Esophagus squamous epithelium (tissue), 5 donors: ENCODE data around the gene KCNQ1. TPM values are rescaled to one million over a fixed set of nuclear protein-coding genes. Genes with fewer than 3 reads are reported as not detected.

Experiments used
- DNase-seq: peaks from one replicate; lab custom pipeline; 2025; lab: John Stamatoyannopoulos, UW
- H3K27ac ChIP-seq, 4 donors: fragments of 200-600 bp; sonication (generic); one replicate each; pipeline ENCODE4 v1.5.1; 2016 to 2019; ENCODE audit warnings: mild to moderate bottlenecking in 1 of 4
- H3K27me3 ChIP-seq, 4 donors: fragments of 200-600 bp; sonication (generic); 1 replicate in 3 of 4; 2 replicates in 1 of 4; pipeline versions ENCODE4 v1.5.1 to v1.6.0; 2017 to 2021; ENCODE audit warnings: antibody characterized with exemption in 1 of 4
- H3K36me3 ChIP-seq, 3 donors: fragments of 200-600 bp; sonication (generic); one replicate each; pipeline ENCODE4 v1.5.1; 2016 to 2019
- H3K4me1 ChIP-seq, 3 donors: fragments of 200-600 bp; sonication (generic); one replicate each; pipeline ENCODE4 v1.5.1; 2017 to 2019
- H3K4me3 ChIP-seq, 4 donors: fragments of 200-600 bp; sonication (generic); 1 replicate in 3 of 4; 2 replicates in 1 of 4; pipeline ENCODE4 v1.5.1; 2016 to 2019; ENCODE audit warnings: mild to moderate bottlenecking in 2 of 4, moderate library complexity in 1 of 4
- H3K9me3 ChIP-seq, 3 donors: fragments of 200-600 bp; sonication (generic); one replicate each; pipeline ENCODE4 v1.5.1; 2016 to 2019
- CTCF ChIP-seq, 6 experiments: fragments of 450-650 bp in 4 of 6; fragments of 200-600 bp in 2 of 6; sonication (generic) in 2 of 6; IDR thresholded peaks; one replicate each; pipeline ENCODE4 v1.5.1; 2016 to 2019; ENCODE audit warnings: antibody characterized with exemption in 6 of 6, mild to moderate bottlenecking in 4 of 6, moderate library complexity in 4 of 6
- POLR2A ChIP-seq, 4 donors: fragments of 450-650 bp; IDR thresholded peaks; one replicate each; pipeline ENCODE4 v1.6.1; 2017; ENCODE audit warnings: antibody characterized with exemption in 4 of 4, mild to moderate bottlenecking in 4 of 4, moderate library complexity in 3 of 4
- WGBS, 2 donors: methylation state at CpG; one replicate each; pipeline ENCODE4 v1.1.5; 2018; 5-methylcytosine and 5-hydroxymethylcytosine counted together
- intact Hi-C: fragments of 100-400 bp; cut with DNase I; formaldehyde crosslinking; loops from one replicate; pipeline ENCODE4 v1.15.0; 2022
- total RNA-seq, 4 donors: library from RNA; depleted of rRNA; stranded (reverse); fragments of >200 nt; gene quantifications; one replicate each; pipeline ENCODE4 v1.1.0, GENCODE V29; 2016
- donor health status: DM: yes; HTN: yes; CAD: no.

Gene KCNQ1
- total RNA-seq, 4 donors from 2014 or later = 0.61 to 3.1 (median 0.72) TPM

GRCh38 chr11:2529173-2529572, 84.4 kb downstream of the KCNQ1 start:
- TF ChIP-seq CTCF (IDR thresholded peaks at IDR 0.05) = no peak
- no peak for TF ChIP-seq POLR2A (IDR thresholded peaks at IDR 0.05)
- peaks cover 0 to 19% (median 0%) of the 10 kb centered on the region in 4 donors for H3K27me3 ChIP-seq
- 78 to 90% methylated on average over 10 of the region's 10 CpGs for WGBS, 2 donors
- DNase-seq = no peak
- intact Hi-C loops = no loop called here
- H3K27ac ChIP-seq = no peak overlapping the region
- no peak overlapping the region for H3K4me3 ChIP-seq
- no peaks in the 10 kb centered on the region for H3K9me3 ChIP-seq
- H3K36me3 ChIP-seq = no peaks in the 10 kb centered on the region
- peaks cover 7 to 46% (median 10%) of the 10 kb centered on the region in 3 donors for H3K4me1 ChIP-seq

- H3K36me3 ChIP-seq = no peaks in the 10 kb centered on the region
- H3K27ac ChIP-seq = no peak overlapping the region
- no peak for DNase-seq
- no peaks in the 10 kb centered on the region for H3K9me3 ChIP-seq
- peaks cover 0 to 19% (median 0%) of the 10 kb centered on the region in 4 donors for H3K27me3 ChIP-seq
- intact Hi-C loops = loop anchor here (2.0 kb wide), 1 partner anchor 101 kb away; no protein-coding TSS in a partner anchor
- H3K4me3 ChIP-seq = no peak overlapping the region
- TF ChIP-seq POLR2A (IDR thresholded peaks at IDR 0.05) = no peak
- TF ChIP-seq CTCF (IDR thresholded peaks at IDR 0.05) = no peak
- H3K4me1 ChIP-seq = peaks cover 7 to 44% (median 10%) of the 10 kb centered on the region in 3 donors
- 80 to 93% methylated on average over 5 to 9 of the region's 14 CpGs for WGBS, 2 donors
Measured at GRCh38 chr11:2529636-2530035, 84.8 kb downstream of the KCNQ1 start.

- Histone ChIP-seq H3K27me3 (peaks cover 0 to 19% (median 0%) of the 10 kb centered on the region in 4 donors), H3K4me1 (peaks cover 7 to 37% (median 10%) of the 10 kb centered on the region in 3 donors), H3K36me3 (no peaks in the 10 kb centered on the region), H3K9me3 (no peaks in the 10 kb centered on the region), H3K4me3 (no peak overlapping the region), H3K27ac (no peak overlapping the region)
- intact Hi-C loops = loop anchor here (2.0 kb wide), 1 partner anchor 101 kb away; no protein-coding TSS in a partner anchor
- WGBS, 2 donors = 86 to 88% methylated on average over 6 to 11 of the region's 17 CpGs
- TF ChIP-seq CTCF (IDR thresholded peaks at IDR 0.05) (no peak), POLR2A (IDR thresholded peaks at IDR 0.05) (no peak)
- no peak for DNase-seq
Measured at GRCh38 chr11:2530131-2530854, 85.5 kb downstream of the KCNQ1 start.

- no peaks in the 10 kb centered on the region for H3K36me3 ChIP-seq
- DNase-seq = no peak
- no peaks in the 10 kb centered on the region for H3K9me3 ChIP-seq
- TF ChIP-seq POLR2A (IDR thresholded peaks at IDR 0.05) (no peak), CTCF (IDR thresholded peaks at IDR 0.05) (no peak)
- H3K4me3 ChIP-seq = no peak overlapping the region
- H3K27ac ChIP-seq = no peak overlapping the region
- intact Hi-C loops = loop anchor here (2.0 kb wide), 1 partner anchor 102 kb away; no protein-coding TSS in a partner anchor
- H3K4me1 ChIP-seq = peaks cover 7 to 35% (median 10%) of the 10 kb centered on the region in 3 donors
- peaks cover 0 to 14% (median 0%) of the 10 kb centered on the region in 4 donors for H3K27me3 ChIP-seq
- WGBS, 2 donors = 70 to 79% methylated on average over 6 to 7 of the region's 10 CpGs
Measured at GRCh38 chr11:2530855-2531200, 86.0 kb downstream of the KCNQ1 start.

- TF ChIP-seq POLR2A (IDR thresholded peaks at IDR 0.05) (no peak), CTCF (IDR thresholded peaks at IDR 0.05) (peak; percentile 95 to 99 (median 98))
- WGBS, 2 donors = 2 to 45% methylated on average over 8 to 12 of the region's 14 CpGs
- Histone ChIP-seq H3K4me1 (peaks cover 7 to 32% (median 10%) of the 10 kb centered on the region in 3 donors), H3K4me3 (no peak overlapping the region), H3K27ac (no peak overlapping the region), H3K27me3 (peaks cover 0 to 8% (median 0%) of the 10 kb centered on the region in 4 donors), H3K36me3 (no peaks in the 10 kb centered on the region), H3K9me3 (no peaks in the 10 kb centered on the region)
- intact Hi-C loops = loop anchor here (2.0 kb wide), 1 partner anchor 103 kb away; no protein-coding TSS in a partner anchor
- DNase-seq = no peak
Measured at GRCh38 chr11:2531277-2531986, 86.6 kb downstream of the KCNQ1 start.
